Measurements from ENCODE around the gene ATRIP. TPM values are rescaled to one million over a fixed set of nuclear protein-coding genes. Genes with fewer than 3 reads are reported as not detected.

Gene ATRIP
- total RNA-seq, 2 experiments from 2014 or later: 17.3 to 17.9 TPM

DNA sequence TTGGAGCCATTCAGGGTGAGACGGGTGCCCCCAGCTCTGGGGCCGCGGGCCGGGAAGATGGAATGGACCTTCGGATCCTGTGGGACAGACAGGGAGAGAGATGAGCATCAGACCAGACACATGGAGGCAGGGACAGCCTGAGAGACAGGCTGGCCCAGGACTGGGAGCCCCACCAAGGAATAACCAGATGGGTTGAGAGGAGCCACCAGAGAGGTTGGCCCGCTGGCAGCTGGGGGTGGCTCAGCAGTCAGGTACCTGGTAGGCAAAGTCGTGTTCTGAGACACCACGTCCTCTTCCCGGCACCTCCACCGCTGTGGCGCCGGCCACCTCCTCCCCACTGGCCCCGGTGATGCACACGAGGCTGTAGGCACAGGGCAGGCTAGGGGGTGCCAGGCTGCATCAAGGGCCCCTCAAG, 30.4 kb upstream of the ATRIP start:
- H3K9me3 Mint-ChIP-seq: no peaks in the 10 kb centered on the region

DNA sequence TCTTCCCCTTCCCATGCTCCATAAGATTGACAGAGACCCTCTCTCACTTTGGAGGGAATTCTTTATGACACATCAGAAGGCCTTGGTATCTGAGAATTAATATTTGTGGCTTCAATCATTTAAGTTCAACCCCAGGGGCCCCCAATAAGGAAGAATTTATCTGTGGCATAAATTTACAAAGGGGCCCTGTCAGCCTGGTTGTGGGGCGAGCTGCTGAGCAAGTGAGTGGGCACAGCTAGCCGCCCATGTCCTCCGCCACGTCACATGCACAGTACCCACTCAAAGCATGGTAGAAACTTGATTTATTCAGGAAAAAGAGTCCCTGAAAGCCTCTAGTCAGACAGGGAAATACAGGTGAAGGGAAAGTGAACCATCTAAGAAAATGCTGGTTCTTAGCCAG, 30.0 kb upstream of the ATRIP start:
- no peaks in the 10 kb centered on the region for H3K27me3 Mint-ChIP-seq
- H3K9me3 Mint-ChIP-seq: no peaks in the 10 kb centered on the region
- no peaks in the 10 kb centered on the region for H3K36me3 Mint-ChIP-seq
- H3K4me1 Mint-ChIP-seq: no peaks in the 10 kb centered on the region
- DNase-seq: no peak
- H3K27ac Mint-ChIP-seq: no peak overlapping the region
- H3K4me3 Mint-ChIP-seq: no peak overlapping the region

More for the DNA sequence above, 30.4 kb upstream of the ATRIP start:
- no peak for DNase-seq
- Mint-ChIP-seq H3K27ac (no peak overlapping the region), H3K36me3 (no peaks in the 10 kb centered on the region), H3K4me1 (no peaks in the 10 kb centered on the region), H3K27me3 (no peaks in the 10 kb centered on the region), H3K4me3 (no peak overlapping the region)

GRCh38 chr3:48417529-48418108, 28.9 kb upstream of the ATRIP start:
- no peak overlapping the region for H3K4me3 Mint-ChIP-seq
- no peak for DNase-seq
- H3K27ac Mint-ChIP-seq: no peak overlapping the region
- no peaks in the 10 kb centered on the region for H3K4me1 Mint-ChIP-seq
- no peaks in the 10 kb centered on the region for H3K9me3 Mint-ChIP-seq
- no peaks in the 10 kb centered on the region for H3K27me3 Mint-ChIP-seq
- H3K36me3 Mint-ChIP-seq: no peaks in the 10 kb centered on the region

DNA sequence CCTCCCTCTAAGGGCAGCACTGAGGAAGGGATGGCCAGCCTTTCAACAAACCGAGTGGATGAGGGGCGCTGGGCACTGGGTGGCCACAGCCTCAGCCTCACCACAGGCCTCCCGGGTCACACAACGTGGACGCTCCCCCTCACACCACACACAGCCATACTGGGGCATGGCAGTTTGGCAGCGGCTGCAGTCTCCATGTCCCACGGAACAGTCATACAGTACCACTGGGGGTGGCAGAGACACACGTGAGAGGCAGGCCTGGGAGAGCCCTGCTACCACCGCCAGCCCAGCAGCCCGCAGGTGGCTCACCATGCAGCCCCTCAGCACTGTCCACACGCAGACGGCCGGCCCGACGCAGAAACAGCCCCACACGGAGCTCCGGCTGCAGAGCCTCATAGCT, 28.4 kb upstream of the ATRIP start:
- no peaks in the 10 kb centered on the region for H3K4me1 Mint-ChIP-seq
- no peaks in the 10 kb centered on the region for H3K27me3 Mint-ChIP-seq
- H3K4me3 Mint-ChIP-seq: no peak overlapping the region
- H3K9me3 Mint-ChIP-seq: no peaks in the 10 kb centered on the region
- H3K36me3 Mint-ChIP-seq: no peaks in the 10 kb centered on the region
- DNase-seq: no peak
- no peak overlapping the region for H3K27ac Mint-ChIP-seq

GRCh38 chr3:48418651-48419050, 27.9 kb upstream of the ATRIP start:
- H3K9me3 Mint-ChIP-seq: no peaks in the 10 kb centered on the region
- H3K36me3 Mint-ChIP-seq: no peaks in the 10 kb centered on the region
- no peak overlapping the region for H3K4me3 Mint-ChIP-seq
- H3K27ac Mint-ChIP-seq: no peak overlapping the region
- DNase-seq: no peak
- no peaks in the 10 kb centered on the region for H3K4me1 Mint-ChIP-seq
- H3K27me3 Mint-ChIP-seq: no peaks in the 10 kb centered on the region

GRCh38 chr3:48419149-48419548, 27.4 kb upstream of the ATRIP start:
- Mint-ChIP-seq H3K4me3 (no peak overlapping the region), H3K36me3 (no peaks in the 10 kb centered on the region), H3K27me3 (no peaks in the 10 kb centered on the region), H3K4me1 (no peaks in the 10 kb centered on the region), H3K27ac (no peak overlapping the region), H3K9me3 (no peaks in the 10 kb centered on the region)
- DNase-seq: no peak

DNA sequence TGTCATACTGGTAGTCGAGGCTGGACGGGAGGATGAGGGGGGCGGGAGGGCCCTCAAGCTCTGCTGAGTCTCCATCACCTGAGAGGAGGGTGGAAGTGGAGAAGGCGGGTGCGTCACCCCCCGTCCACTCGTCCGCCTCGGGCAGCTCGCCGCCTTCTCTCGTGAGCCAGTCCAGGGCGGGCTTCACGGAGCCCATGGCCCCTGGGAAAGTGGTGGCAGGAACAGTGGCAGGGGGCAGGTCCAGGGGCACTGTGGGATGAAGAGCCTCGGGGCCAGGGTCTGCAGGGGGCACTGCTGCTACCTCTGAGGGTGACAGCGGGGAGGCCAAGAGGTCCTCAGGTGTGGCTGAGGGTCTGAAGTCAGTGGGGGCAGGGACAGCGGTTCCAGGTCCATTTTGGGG, 26.9 kb upstream of the ATRIP start:
- no peak for DNase-seq
- Mint-ChIP-seq H3K4me3 (no peak overlapping the region), H3K27ac (no peak overlapping the region), H3K27me3 (no peaks in the 10 kb centered on the region), H3K36me3 (no peaks in the 10 kb centered on the region), H3K4me1 (no peaks in the 10 kb centered on the region), H3K9me3 (no peaks in the 10 kb centered on the region)

DNA sequence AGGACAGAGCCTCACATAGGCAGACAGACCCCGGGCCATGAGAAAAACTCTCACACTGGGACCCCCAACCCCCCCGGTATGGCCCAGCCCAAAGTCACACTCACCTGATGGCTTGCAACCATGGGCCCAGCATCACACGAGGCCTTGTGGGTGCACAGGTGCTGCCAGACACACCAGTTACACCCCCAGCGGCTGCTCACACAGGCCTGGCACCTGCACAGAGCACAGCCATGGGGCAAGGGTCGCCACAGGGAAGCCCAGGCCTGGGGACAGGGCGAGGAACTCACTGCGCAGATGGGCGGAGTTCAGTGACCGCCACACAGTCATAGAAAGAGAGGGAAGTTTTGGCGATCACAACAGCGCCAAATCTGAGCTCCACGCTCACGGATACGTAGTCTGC, 26.0 kb upstream of the ATRIP start:
- H3K27me3 Mint-ChIP-seq: no peaks in the 10 kb centered on the region
- no peaks in the 10 kb centered on the region for H3K4me1 Mint-ChIP-seq
- no peak overlapping the region for H3K27ac Mint-ChIP-seq
- no peaks in the 10 kb centered on the region for H3K36me3 Mint-ChIP-seq
- H3K9me3 Mint-ChIP-seq: no peaks in the 10 kb centered on the region
- DNase-seq: no peak
- no peak overlapping the region for H3K4me3 Mint-ChIP-seq

GRCh38 chr3:48422272-48422671, 24.3 kb upstream of the ATRIP start:
- no peak for DNase-seq
- H3K9me3 Mint-ChIP-seq: no peaks in the 10 kb centered on the region
- H3K27ac Mint-ChIP-seq: no peak overlapping the region
- no peaks in the 10 kb centered on the region for H3K36me3 Mint-ChIP-seq
- no peaks in the 10 kb centered on the region for H3K4me1 Mint-ChIP-seq
- H3K27me3 Mint-ChIP-seq: no peaks in the 10 kb centered on the region
- no peak overlapping the region for H3K4me3 Mint-ChIP-seq

GRCh38 chr3:48422681-48423080, 23.9 kb upstream of the ATRIP start:
- DNase-seq: no peak
- no peaks in the 10 kb centered on the region for H3K36me3 Mint-ChIP-seq
- peaks cover under 1% of the 10 kb centered on the region for H3K27me3 Mint-ChIP-seq
- H3K9me3 Mint-ChIP-seq: no peaks in the 10 kb centered on the region
- H3K4me3 Mint-ChIP-seq: no peak overlapping the region
- H3K27ac Mint-ChIP-seq: no peak overlapping the region
- no peaks in the 10 kb centered on the region for H3K4me1 Mint-ChIP-seq

DNA sequence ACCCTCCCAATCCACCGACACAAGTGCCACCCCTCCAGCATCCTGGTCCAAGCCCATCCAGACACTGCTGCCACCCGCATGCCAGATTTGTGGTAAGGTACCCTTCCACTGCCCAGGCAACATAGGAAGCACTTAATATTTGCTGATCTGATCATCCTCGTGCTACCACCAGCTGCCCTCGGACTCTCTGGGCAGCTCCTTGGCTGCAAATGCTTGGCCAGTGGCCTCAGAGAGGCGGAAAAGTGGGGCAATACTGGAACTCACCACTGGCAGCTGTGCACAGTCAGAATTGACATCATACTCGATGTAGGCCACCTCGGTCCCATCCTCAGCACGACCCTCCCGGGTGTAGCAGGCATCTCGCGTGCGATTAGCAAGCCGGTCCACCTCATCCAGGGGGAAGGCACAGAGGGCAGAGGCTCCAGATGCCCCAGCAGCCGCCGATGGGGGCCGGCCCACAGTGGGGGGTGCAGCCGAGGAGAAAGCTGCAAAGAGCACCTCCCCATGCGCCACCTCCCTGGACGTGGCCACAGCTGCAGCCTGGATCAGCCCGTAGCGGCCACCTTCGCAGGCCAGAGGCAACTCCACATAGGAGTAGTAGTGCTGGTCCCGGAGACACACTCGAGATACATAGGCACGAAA, 23.2 kb upstream of the ATRIP start:
- H3K27me3 Mint-ChIP-seq: peaks cover 7% of the 10 kb centered on the region
- no peak overlapping the region for H3K4me3 Mint-ChIP-seq
- H3K4me1 Mint-ChIP-seq: no peaks in the 10 kb centered on the region
- H3K36me3 Mint-ChIP-seq: no peaks in the 10 kb centered on the region
- H3K9me3 Mint-ChIP-seq: no peaks in the 10 kb centered on the region
- DNase-seq: no peak
- H3K27ac Mint-ChIP-seq: no peak overlapping the region

DNA sequence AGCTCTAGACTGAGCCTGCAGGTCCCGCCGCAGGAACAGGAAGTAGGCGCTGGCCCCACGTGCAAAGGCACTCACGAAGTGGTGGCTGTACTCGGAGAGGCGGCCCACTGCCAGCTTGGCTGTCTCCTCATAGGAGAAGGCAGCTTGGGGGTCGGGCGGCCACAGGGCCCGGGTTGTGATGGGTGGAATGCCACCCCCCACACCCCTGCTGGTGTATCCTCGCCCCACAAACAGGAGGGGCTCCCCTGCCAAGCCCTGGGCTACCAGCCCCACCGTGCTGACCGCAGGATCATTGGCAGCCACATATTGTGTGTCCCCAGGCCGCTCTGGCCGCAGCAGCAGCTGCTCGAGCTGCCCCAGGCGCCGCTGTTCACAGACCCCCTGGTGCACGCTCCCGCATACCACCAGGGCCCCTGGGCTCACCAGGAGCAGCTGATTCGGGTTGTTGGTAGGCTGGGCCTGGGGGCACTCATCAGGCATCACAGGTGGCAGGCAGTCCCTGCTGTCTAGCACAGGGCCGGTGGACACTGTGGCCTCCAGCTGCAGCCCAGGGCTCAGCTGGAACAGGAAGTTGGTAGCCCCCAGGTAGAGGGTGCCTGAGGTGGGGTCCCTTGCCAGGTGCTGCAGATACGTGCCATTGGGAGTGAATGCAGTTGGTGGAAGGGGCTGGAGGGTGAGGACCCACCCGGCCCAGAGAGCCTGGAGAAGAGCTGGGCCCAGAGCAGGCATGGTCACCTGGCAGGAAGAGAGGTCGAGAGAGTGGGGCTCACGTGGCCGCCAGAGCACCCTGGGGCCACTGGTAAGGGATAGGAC, 22.4 kb upstream of the ATRIP start:
- H3K9me3 Mint-ChIP-seq: no peaks in the 10 kb centered on the region
- no peaks in the 10 kb centered on the region for H3K4me1 Mint-ChIP-seq
- no peak overlapping the region for H3K27ac Mint-ChIP-seq
- peaks cover 7% of the 10 kb centered on the region for H3K27me3 Mint-ChIP-seq
- no peak overlapping the region for H3K4me3 Mint-ChIP-seq
- no peaks in the 10 kb centered on the region for H3K36me3 Mint-ChIP-seq
- DNase-seq: no peak

GRCh38 chr3:48425281-48425812, 21.2 kb upstream of the ATRIP start:
- Mint-ChIP-seq H3K9me3 (no peaks in the 10 kb centered on the region), H3K4me1 (peaks cover 6% of the 10 kb centered on the region), H3K4me3 (no peak overlapping the region), H3K36me3 (no peaks in the 10 kb centered on the region), H3K27ac (no peak overlapping the region), H3K27me3 (peaks cover 7% of the 10 kb centered on the region)
- DNase-seq: no peak

DNA sequence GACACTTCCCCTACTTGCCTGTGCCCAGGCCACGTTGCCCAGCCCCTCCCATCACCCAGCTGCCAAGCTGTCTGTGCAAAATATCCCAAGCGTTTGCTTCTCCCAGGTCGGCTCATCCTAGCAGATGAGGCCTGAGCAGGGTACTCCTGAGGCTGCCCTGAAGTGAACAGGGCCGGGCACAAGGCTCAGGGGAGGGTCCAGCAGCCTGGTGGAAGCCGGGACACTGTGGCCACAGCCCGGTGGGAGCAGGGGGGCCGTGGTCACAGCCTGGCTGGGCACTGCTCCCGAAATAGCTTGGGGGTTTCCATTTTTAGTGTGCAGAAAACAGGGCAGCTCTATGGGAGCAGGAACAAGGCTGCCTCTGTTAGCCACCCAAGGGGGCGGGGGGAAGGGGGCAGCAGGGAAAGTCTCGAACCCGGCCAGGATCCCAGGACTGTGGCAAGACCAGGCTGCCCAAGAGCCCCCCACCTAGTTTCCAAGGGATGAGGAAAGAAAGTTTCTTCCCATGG, 20.1 kb upstream of the ATRIP start:
- DNase-seq: no peak
- H3K27ac Mint-ChIP-seq: no peak overlapping the region
- no peaks in the 10 kb centered on the region for H3K9me3 Mint-ChIP-seq
- H3K36me3 Mint-ChIP-seq: peaks cover 6% of the 10 kb centered on the region
- H3K4me1 Mint-ChIP-seq: peaks cover 9% of the 10 kb centered on the region
- peaks cover 7% of the 10 kb centered on the region for H3K27me3 Mint-ChIP-seq
- H3K4me3 Mint-ChIP-seq: no peak overlapping the region

GRCh38 chr3:48426944-48427629, 19.4 kb upstream of the ATRIP start:
- DNase-seq: no peak
- H3K9me3 Mint-ChIP-seq: no peaks in the 10 kb centered on the region
- H3K4me3 Mint-ChIP-seq: no peak overlapping the region
- peaks cover 8% of the 10 kb centered on the region for H3K36me3 Mint-ChIP-seq
- no peak overlapping the region for H3K27ac Mint-ChIP-seq
- H3K4me1 Mint-ChIP-seq: peaks cover 9% of the 10 kb centered on the region
- H3K27me3 Mint-ChIP-seq: peaks cover 7% of the 10 kb centered on the region
